Stimulated activated CD8-positive, alpha-beta memory T cell treated with anti-CD3 and anti-CD28 coated beads, Interleukin-2, amount 100 ng/mL, for 1 hour (primary cell): ENCODE data around the gene UEVLD.
A peak's percentile ranks its signal among the peaks of the same experiment; 100 is the strongest.
"Not testable (repeated sequence)": the region's sequence is repeated elsewhere in the genome, so short reads cannot be mapped to it uniquely, and the experiment has no call there.

Source experiments
- DNase-seq, 2 donors: peaks; one replicate each; pipeline ENCODE4 v3.0.0-alpha.2; 2020; ENCODE audit warnings: low read depth in 2 of 2

Gene UEVLD

GRCh38 chr11:18588297-18589252, at the start of gene UEVLD:
Gene UEVLD (minus strand): TSS chr11:18588734. CDS start chr11:18588654, 80 bp downstream.
- DNase-seq, result peak; percentile 35 to 49

- DNase-seq, result peak; percentile 94 to 95
Observed at GRCh38 chr11:18634140-18635032, 45.9 kb upstream of the UEVLD start, which contains the start of gene SPTY2D1. Gene SPTY2D1 (minus strand): TSS chr11:18634342. CDS start chr11:18634257, 85 bp downstream.

GRCh38 chr11:18633256-18634139, 45.0 kb upstream of the UEVLD start:
- no peak for DNase-seq

GRCh38 chr11:18632841-18633240, 44.3 kb upstream of the UEVLD start:
- no peak for DNase-seq

GRCh38 chr11:18624161-18624560, 35.6 kb upstream of the UEVLD start:
- no peak for DNase-seq

GRCh38 chr11:18623707-18624106, 35.2 kb upstream of the UEVLD start:
- DNase-seq, result no peak

- DNase-seq, result no peak
Observed at GRCh38 chr11:18618342-18619025, 29.9 kb upstream of the UEVLD start.

- peak in 1 of 2 donors; percentile 14 for DNase-seq
Observed at GRCh38 chr11:18617688-18618341, 29.3 kb upstream of the UEVLD start.

GRCh38 chr11:18615628-18616392, 27.3 kb upstream of the UEVLD start:
- DNase-seq, result no peak

- DNase-seq, result no peak
Observed at GRCh38 chr11:18614667-18615066, 26.1 kb upstream of the UEVLD start.

GRCh38 chr11:18612394-18612793, 23.9 kb upstream of the UEVLD start:
- no peak for DNase-seq

- no peak for DNase-seq
Observed at GRCh38 chr11:18611196-18611595, 22.7 kb upstream of the UEVLD start.

GRCh38 chr11:18608376-18608775, 19.8 kb upstream of the UEVLD start:
- DNase-seq, result no peak

GRCh38 chr11:18600915-18601569, 12.5 kb upstream of the UEVLD start:
- DNase-seq, result no peak

- no peak for DNase-seq
Observed at GRCh38 chr11:18599739-18600230, 11.3 kb upstream of the UEVLD start, which contains the start of gene MISFA. Gene MISFA (plus strand): TSS chr11:18599789. CDS start chr11:18599929, 140 bp downstream.

GRCh38 chr11:18594999-18595749, 6.6 kb upstream of the UEVLD start:
- no peak for DNase-seq

- DNase-seq, result not testable (repeated sequence)
Observed at GRCh38 chr11:18594088-18594487, 5.6 kb upstream of the UEVLD start.

- no peak for DNase-seq
Observed at GRCh38 chr11:18590571-18590970, 2.0 kb upstream of the UEVLD start.
